HUES6 (cell line): ENCODE data around the gene DOCK8.
"Not testable (repeated sequence)": the region's sequence is repeated elsewhere in the genome, so short reads cannot be mapped to it uniquely, and the experiment has no call there.

Experiments
- H3K27ac ChIP-seq: 2 replicates; pipeline ENCODE4 v1.7.0; 2013; ENCODE audit warnings: low read depth, mild to moderate bottlenecking, low read length, inconsistent platforms
- H3K27me3 ChIP-seq: 2 replicates; pipeline ENCODE4 v1.6.1; 2013; ENCODE audit warnings: low read length; ENCODE audit not compliant: control insufficient read depth, insufficient read depth
- H3K36me3 ChIP-seq: 2 replicates; pipeline ENCODE4 v1.6.1; 2013; ENCODE audit warnings: low read length; ENCODE audit not compliant: control insufficient read depth, insufficient read depth
- H3K4me1 ChIP-seq: 2 replicates; pipeline ENCODE4 v1.6.1; 2013; ENCODE audit warnings: low read length; ENCODE audit not compliant: control insufficient read depth, insufficient read depth
- H3K4me3 ChIP-seq: 2 replicates; pipeline ENCODE4 v1.5.1; 2013; ENCODE audit warnings: low read depth, low read length
- H3K9ac ChIP-seq: one replicate; pipeline ENCODE4 v1.6.1; 2013; ENCODE audit warnings: mild to moderate bottlenecking, low read length
- H3K9me3 ChIP-seq: 2 replicates; pipeline ENCODE4 v1.6.1; 2013; ENCODE audit warnings: low read depth, low read length; ENCODE audit not compliant: control insufficient read depth, insufficient read depth

The DOCK8 gene

GRCh38 chr9:227860-228259 lies 13.2 kb downstream of the DOCK8 start:
- no peak overlapping the region for H3K27ac ChIP-seq
- no peak overlapping the region for H3K4me3 ChIP-seq
- no peaks in the 10 kb centered on the region for H3K27me3 ChIP-seq
- peaks cover 5% of the 10 kb centered on the region for H3K4me1 ChIP-seq
- no peak overlapping the region for H3K9ac ChIP-seq
- no peaks in the 10 kb centered on the region for H3K9me3 ChIP-seq
- H3K36me3 ChIP-seq: no peaks in the 10 kb centered on the region

GRCh38 chr9:228929-229695 lies 14.4 kb downstream of the DOCK8 start:
- Histone ChIP-seq H3K4me3 (no peak overlapping the region), H3K4me1 (no peaks in the 10 kb centered on the region; the same call in 1 of the 2 replicates), H3K9me3 (no peaks in the 10 kb centered on the region), H3K27me3 (no peaks in the 10 kb centered on the region), H3K27ac (no peak overlapping the region), H3K9ac (no peak overlapping the region), H3K36me3 (no peaks in the 10 kb centered on the region)

DNA sequence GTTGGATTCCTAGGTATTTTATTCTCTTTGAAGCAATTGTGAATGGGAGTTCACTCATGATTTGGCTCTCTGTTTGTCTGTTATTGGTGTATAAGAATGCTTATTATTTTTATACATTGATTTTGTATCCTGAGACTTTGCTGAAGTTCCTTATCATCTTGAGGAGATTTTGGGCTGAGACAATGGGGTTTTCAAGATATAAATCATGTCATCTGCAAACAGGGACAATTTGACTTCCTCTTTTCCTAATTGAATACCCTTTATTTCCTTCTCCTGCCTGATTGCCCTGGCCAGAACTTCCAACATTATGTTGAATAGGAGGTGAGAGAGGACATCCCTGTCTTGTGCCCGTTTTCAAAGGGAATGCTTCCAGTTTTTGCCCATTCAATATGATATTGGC lies 17.0 kb downstream of the DOCK8 start:
- not testable (repeated sequence) for H3K27me3 ChIP-seq, H3K9ac ChIP-seq, H3K9me3 ChIP-seq, H3K27ac ChIP-seq, H3K4me3 ChIP-seq, H3K4me1 ChIP-seq, H3K36me3 ChIP-seq

- not testable (repeated sequence) for H3K9me3 ChIP-seq, H3K27ac ChIP-seq, H3K9ac ChIP-seq, H3K4me3 ChIP-seq, H3K27me3 ChIP-seq, H3K4me1 ChIP-seq, H3K36me3 ChIP-seq
These were observed 19.0 kb downstream of the DOCK8 start for GRCh38 chr9:233708-234107.

GRCh38 chr9:237141-237857 lies 22.6 kb downstream of the DOCK8 start:
- no peaks in the 10 kb centered on the region for H3K4me1 ChIP-seq
- H3K4me3 ChIP-seq: no peak overlapping the region
- peaks cover 8% of the 10 kb centered on the region; the same call in 1 of the 2 replicates for H3K9me3 ChIP-seq
- H3K36me3 ChIP-seq: no peaks in the 10 kb centered on the region
- H3K27me3 ChIP-seq: no peaks in the 10 kb centered on the region
- H3K27ac ChIP-seq: no peak overlapping the region
- H3K9ac ChIP-seq: no peak overlapping the region

- peaks cover 8% of the 10 kb centered on the region; the same call in 1 of the 2 replicates for H3K9me3 ChIP-seq
- H3K9ac ChIP-seq: no peak overlapping the region
- H3K27ac ChIP-seq: no peak overlapping the region
- H3K36me3 ChIP-seq: no peaks in the 10 kb centered on the region
- no peaks in the 10 kb centered on the region for H3K27me3 ChIP-seq
- no peaks in the 10 kb centered on the region for H3K4me1 ChIP-seq
- H3K4me3 ChIP-seq: no peak overlapping the region
These were observed 23.2 kb downstream of the DOCK8 start for GRCh38 chr9:237858-238345.

DNA sequence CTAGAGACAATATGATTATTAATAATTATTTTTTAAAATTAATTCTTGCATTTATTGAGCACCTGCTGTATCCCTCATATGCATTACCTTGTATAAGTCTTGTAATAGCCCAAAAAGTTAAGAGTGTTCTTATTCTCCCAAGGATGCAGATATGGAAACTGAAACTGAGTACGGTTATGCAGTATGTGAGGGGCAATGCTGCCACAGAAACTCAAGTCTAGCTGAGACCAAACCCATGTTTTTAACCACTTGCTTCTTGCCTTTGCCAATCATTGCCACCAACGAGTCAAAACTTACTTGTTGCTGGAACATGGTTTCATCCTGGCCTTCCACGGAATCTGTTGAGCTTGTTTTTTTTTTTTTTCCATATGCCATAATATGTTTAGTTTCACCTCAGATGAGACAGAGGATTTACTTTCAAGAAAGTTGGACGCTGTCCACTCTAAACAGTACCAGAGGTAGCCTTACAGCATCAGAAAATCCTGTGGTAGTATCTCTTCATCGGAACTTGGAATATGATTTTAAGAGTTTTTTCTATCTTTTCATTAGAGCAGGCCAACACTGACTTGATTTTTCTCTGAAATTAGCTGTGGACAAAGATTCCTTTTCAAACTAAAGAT lies 27.9 kb downstream of the DOCK8 start:
- Histone ChIP-seq H3K27ac (no peak overlapping the region), H3K4me3 (no peak overlapping the region), H3K36me3 (no peaks in the 10 kb centered on the region), H3K9ac (no peak overlapping the region), H3K9me3 (no peaks in the 10 kb centered on the region), H3K4me1 (no peaks in the 10 kb centered on the region), H3K27me3 (no peaks in the 10 kb centered on the region)

GRCh38 chr9:248278-248961 lies 33.8 kb downstream of the DOCK8 start:
- Histone ChIP-seq H3K9me3 (no peaks in the 10 kb centered on the region), H3K4me3 (no peak overlapping the region), H3K36me3 (no peaks in the 10 kb centered on the region), H3K27me3 (no peaks in the 10 kb centered on the region), H3K27ac (no peak overlapping the region), H3K4me1 (no peaks in the 10 kb centered on the region), H3K9ac (no peak overlapping the region)

- H3K36me3 ChIP-seq: no peaks in the 10 kb centered on the region
- no peak overlapping the region for H3K9ac ChIP-seq
- no peaks in the 10 kb centered on the region for H3K9me3 ChIP-seq
- no peaks in the 10 kb centered on the region for H3K27me3 ChIP-seq
- H3K4me3 ChIP-seq: no peak overlapping the region
- no peak overlapping the region for H3K27ac ChIP-seq
- H3K4me1 ChIP-seq: no peaks in the 10 kb centered on the region
These were observed 34.4 kb downstream of the DOCK8 start for GRCh38 chr9:249025-249424.

DNA sequence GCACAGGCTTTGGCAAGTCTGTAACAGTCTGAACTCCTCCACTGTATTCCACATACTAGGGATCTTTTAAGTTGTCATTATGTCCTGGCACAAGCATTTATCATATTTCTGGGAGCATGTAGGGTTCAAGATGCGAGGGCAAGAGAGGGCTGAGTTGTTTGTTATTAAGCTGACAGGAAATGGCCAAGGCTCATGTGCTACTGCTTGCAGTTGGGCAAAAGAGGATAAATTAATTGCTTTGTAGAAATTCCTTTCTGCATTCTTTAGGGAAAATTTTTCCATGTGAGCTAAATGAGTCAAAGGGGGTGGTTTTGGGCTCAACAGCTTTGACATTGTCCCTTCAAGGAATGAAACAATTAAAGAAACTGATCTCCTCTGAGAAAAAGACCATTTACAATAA lies 35.4 kb downstream of the DOCK8 start:
- H3K9me3 ChIP-seq: no peaks in the 10 kb centered on the region
- H3K4me1 ChIP-seq: peaks cover 3% of the 10 kb centered on the region; the same call in 1 of the 2 replicates
- H3K4me3 ChIP-seq: no peak overlapping the region
- no peak overlapping the region for H3K27ac ChIP-seq
- no peak overlapping the region for H3K9ac ChIP-seq
- H3K27me3 ChIP-seq: no peaks in the 10 kb centered on the region
- no peaks in the 10 kb centered on the region for H3K36me3 ChIP-seq
